K562 (cell line): ENCODE measurements around the gene IL3RA. TPM values are rescaled to one million over a fixed set of nuclear protein-coding genes. Genes with fewer than 3 reads are reported as not detected.

ENCODE experiments used
- ATAC-seq: fragments of 200-7000 bp; cut with Tn5 transposase; 3 replicates; pipeline ENCODE4 v1.9.1; 2020; ENCODE audit warnings: moderate library complexity
- BruUV-seq: library from RNA; stranded (reverse); fragments of 400-500 nt; replicated peaks from 2 replicates; lab custom pipeline; 2021; lab: Mats Ljungman, UMichigan
- CTCF ChIA-PET: fragments of 300-600 bp; formaldehyde crosslinking; extraction: SDS; loops from one replicate; lab custom pipeline; 2021; ENCODE audit warnings: low intra/inter-chr PET ratio; lab: Yijun Ruan, JAX
- POLR2A ChIA-PET: fragments of 300-600, 350-650 bp; sonication (Branson Sonifier 250); formaldehyde crosslinking; extraction: SDS; loops from one replicate; lab custom pipeline; 2021; ENCODE audit warnings: antibody characterized with exemption, inconsistent platforms; lab: Yijun Ruan, JAX
- DNase-seq, 4 experiments: peaks; one replicate each; pipeline versions ENCODE4 v3.0.0 to v3.0.0-alpha.2; 2011 to 2018; ENCODE audit warnings: low spot score in 3 of 4, mixed read lengths in 3 of 4; ENCODE audit errors: extremely low read depth in 1 of 4
- FAIRE-seq: peaks from 2 replicates; lab custom pipeline; 2011; peaks lifted over from hg19 to GRCh38; lab: Jason Lieb, UNC
- H2AFZ ChIP-seq: 2 replicates; pipeline ENCODE4 v1.6.0; 2011; ENCODE audit warnings: low read depth, low read length, control low read depth, inconsistent platforms
- H3K27ac ChIP-seq: fragments of 200-600 bp; 3 replicates; pipeline ENCODE4 v1.8.0; 2011; ENCODE audit warnings: low read depth, mild to moderate bottlenecking, control low read depth, inconsistent platforms, low read length, moderate library complexity, mixed read lengths; ENCODE audit errors: extremely low read depth
- H3K27me3 ChIP-seq, 2 experiments: fragments of 300-600 bp in 1 of 2; 2 replicates in 1 of 2; 3 replicates in 1 of 2; pipeline versions ENCODE4 v1.6.0 to v1.8.0; 2011; ENCODE audit warnings: inconsistent platforms in 2 of 2, low read length in 2 of 2, mild to moderate bottlenecking in 1 of 2, mixed read lengths in 1 of 2, moderate library complexity in 1 of 2; ENCODE audit not compliant: control insufficient read depth in 2 of 2, insufficient read depth in 2 of 2
- H3K36me3 ChIP-seq: fragments of 300-600 bp; 3 replicates; pipeline ENCODE4 v1.8.0; 2011; ENCODE audit warnings: mild to moderate bottlenecking, low read length, inconsistent platforms; ENCODE audit not compliant: control insufficient read depth, insufficient read depth
- H3K4me1 ChIP-seq, 2 experiments: fragments of 200-600 bp in 1 of 2; replicated peaks in 1 of 2; 2 replicates in 1 of 2; 3 replicates in 1 of 2; pipeline versions ENCODE4 v1.5.1 to v1.8.0; 2011; ENCODE audit warnings: inconsistent platforms in 2 of 2, low read length in 2 of 2, mild to moderate bottlenecking in 1 of 2, mixed read lengths in 1 of 2, moderate library complexity in 1 of 2; ENCODE audit not compliant: control insufficient read depth in 2 of 2, insufficient read depth in 2 of 2
- H3K4me2 ChIP-seq: 2 replicates; pipeline ENCODE4 v1.6.1; 2011; ENCODE audit warnings: low read length, control low read depth, inconsistent platforms, mixed read lengths; ENCODE audit not compliant: insufficient read depth
- H3K4me3 ChIP-seq: fragments of 200-600 bp; sonication (generic), shearing (Covaris generic); 2 replicates; pipeline ENCODE4 v1.5.1; 2016; ENCODE audit warnings: control low read depth, inconsistent platforms
- H3K79me2 ChIP-seq: fragments of 200-600 bp; 3 replicates; pipeline ENCODE4 v1.8.0; 2011; ENCODE audit warnings: low read length, inconsistent platforms; ENCODE audit not compliant: control insufficient read depth, insufficient read depth
- H3K9ac ChIP-seq, 2 experiments: 2 replicates each; pipeline versions ENCODE4 v1.6.0 to v1.6.1; 2011; ENCODE audit warnings: low read depth in 2 of 2, low read length in 2 of 2, control low read depth in 1 of 2, inconsistent platforms in 1 of 2, mild to moderate bottlenecking in 1 of 2, mixed read lengths in 1 of 2; ENCODE audit not compliant: insufficient read depth in 1 of 2
- H3K9me1 ChIP-seq: one replicate; pipeline ENCODE4 v1.6.0; 2011; ENCODE audit warnings: inconsistent platforms, mild to moderate bottlenecking, low read length, moderate library complexity; ENCODE audit not compliant: control insufficient read depth, insufficient read depth
- H3K9me3 ChIP-seq: replicated peaks from 2 replicates; pipeline ENCODE4 v1.5.1; 2011; ENCODE audit warnings: low read depth, low read length, inconsistent platforms; ENCODE audit not compliant: control insufficient read depth, insufficient read depth
- H4K20me1 ChIP-seq: replicated peaks from 2 replicates; pipeline ENCODE4 v1.6.1; 2011; ENCODE audit warnings: low read length, inconsistent platforms, mixed read lengths; ENCODE audit not compliant: control insufficient read depth, insufficient read depth
- FOXM1 ChIP-seq, 2 experiments: fragments of 450-650 bp in 1 of 2; sonication (generic) in 1 of 2; formaldehyde crosslinking in 1 of 2; IDR thresholded peaks; 2 replicates each; pipeline versions ENCODE4 v1.6.1 to v1.9.0; 2017 to 2022; ENCODE audit warnings: low read depth in 2 of 2, mild to moderate bottlenecking in 2 of 2, missing genetic modification reagents in 1 of 2, moderate library complexity in 1 of 2
- NCOA1 ChIP-seq: fragments of 450-650 bp; IDR thresholded peaks from 2 replicates; pipeline ENCODE4 v1.6.1; 2016; ENCODE audit warnings: low read depth
- RBM17 ChIP-seq: fragments of 200-400 bp; formaldehyde crosslinking; IDR thresholded peaks from 2 replicates; pipeline ENCODE4 v1.6.1; 2017; ENCODE audit warnings: low read depth, mild to moderate bottlenecking, low read length, borderline replicate concordance
- RBM25 ChIP-seq: fragments of 200-400 bp; formaldehyde crosslinking; IDR thresholded peaks from 2 replicates; pipeline ENCODE4 v1.6.1; 2018; ENCODE audit warnings: low read length, low read depth, moderate library complexity; ENCODE audit not compliant: severe bottlenecking
- RFX7 ChIP-seq: fragments of 250-450 bp; sonication (Bioruptor Pico); IDR thresholded peaks from 2 replicates; pipeline ENCODE4 v1.5.1; 2021; ENCODE audit warnings: mild to moderate bottlenecking
- ZNF134 ChIP-seq: fragments of 250-450 bp; sonication (Bioruptor Pico); conservative IDR thresholded peaks from 2 replicates; pipeline ENCODE4 v1.4.0; 2020
- WGBS: fragments of 100-300 bp; shearing (Covaris generic); methylation state at CpG from one replicate; pipeline ENCODE4 v1.1.6; 2016; ENCODE audit warnings: low coverage, mixed read lengths; ENCODE audit not compliant: insufficient coverage; ENCODE audit errors: missing lambda C conversion rate; 5-methylcytosine and 5-hydroxymethylcytosine counted together
- in situ Hi-C: fragments of 300-500 bp; cut with MboI; formaldehyde crosslinking; loops from 4 replicates; pipeline ENCODE4 v1.15.0; 2018; ENCODE audit warnings: inconsistent platforms, mixed read lengths
- intact Hi-C: fragments of 100-400 bp; cut with micrococcal nuclease; formaldehyde crosslinking; loops from 2 replicates; pipeline ENCODE4 v1.14.2; 2022
- polyA plus RNA-seq, 8 experiments: library from polyadenylated mRNA; depleted of rRNA in 4 of 8; stranded (reverse) in 5 of 8; unstranded in 3 of 8; fragments of >200 nt; fragmentation: Nextera tagmentation in 2 of 8; fragmentation: Illumina TruSeq in 1 of 8; extraction: Ambion mirVana in 2 of 8; extraction: Trizol in 1 of 8; gene quantifications; 2 replicates each; pipeline versions ENCODE4 v1.2.1 to v1.2.3, GENCODE V29; 2011 to 2014; ENCODE audit warnings: inconsistent platforms in 1 of 8, missing spikeins in 1 of 8
- total RNA-seq, 7 experiments: library from RNA; depleted of rRNA in 6 of 7; stranded (reverse); fragments of >200 nt in 6 of 7; fragmentation: Illumina TruSeq in 2 of 7; extraction: Trizol in 2 of 7; gene quantifications; 2 replicates each; pipeline versions ENCODE4 v1.2.1 to v1.2.3, GENCODE V29; 2011 to 2021; ENCODE audit warnings: low replicate concordance in 1 of 7

IL3RA gene
- total and polyA plus RNA-seq, 9 of the 15 experiments (the other 6 are each of a cell fraction or from before 2014, with no cell fraction given), result not detected

DNA sequence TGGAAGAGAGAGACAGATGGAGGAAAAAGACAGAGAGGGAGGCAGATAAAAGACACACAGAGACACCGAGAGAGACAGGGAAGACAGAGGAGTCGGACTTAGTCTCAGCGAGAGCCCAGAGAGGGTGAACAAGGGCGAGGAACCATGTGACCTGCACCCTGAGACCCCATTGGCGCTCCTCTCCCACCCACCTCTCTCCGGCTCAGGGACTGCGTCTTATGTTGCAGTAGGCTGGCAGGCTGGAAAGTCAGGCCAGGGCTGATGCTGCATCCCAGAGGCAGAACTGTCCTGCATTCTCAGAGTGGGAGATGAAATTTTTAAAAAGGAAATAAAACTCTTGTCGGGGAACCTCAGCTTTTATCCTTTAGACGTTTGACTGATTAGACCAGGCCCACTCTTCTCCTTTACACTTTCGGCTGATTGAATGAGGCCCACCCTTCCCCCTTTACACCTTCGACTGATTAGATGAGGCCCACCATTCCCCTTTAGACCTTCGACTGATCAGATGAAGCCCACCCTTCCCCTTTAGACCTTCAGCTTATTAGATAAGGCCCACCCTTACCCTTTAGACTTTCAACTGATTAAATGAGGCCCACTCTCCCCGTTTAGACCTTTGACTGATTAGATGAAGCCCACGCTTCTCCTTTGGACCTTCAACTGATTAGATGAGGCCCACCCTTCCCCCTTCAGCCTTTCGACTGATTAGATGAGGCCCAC, 29.5 kb upstream of the IL3RA start:
- Histone ChIP-seq H3K27me3 (peaks cover 4 to 17% of the 10 kb centered on the region in 2 experiments; a peak in 4 of 5 replicates), H3K4me1 (no peaks in the 10 kb centered on the region), H2AFZ (no peak overlapping the region), H3K4me2 (no peak overlapping the region), H3K36me3 (no peaks in the 10 kb centered on the region), H3K9me1 (no peaks in the 10 kb centered on the region), H4K20me1 (no peaks in the 10 kb centered on the region), H3K9ac (no peak overlapping the region), H3K9me3 (no peaks in the 10 kb centered on the region), H3K79me2 (no peaks in the 10 kb centered on the region), H3K27ac (no peak overlapping the region), H3K4me3 (no peak overlapping the region)
- FAIRE-seq (no peak), ATAC-seq (no peak), DNase-seq (no peak)
- TF ChIP-seq RBM17, result no peak
- no peak for TF ChIP-seq RFX7 (CRISPR knock-in tag)
- TF ChIP-seq RBM25, result peak; percentile 17
- peak; percentile 43; the same call in 1 of the 2 replicates for TF ChIP-seq FOXM1 (IDR thresholded peaks at IDR 0.05; ENCODE audit: low read depth)
- TF ChIP-seq FOXM1 (CRISPR knock-in tag; IDR thresholded peaks at IDR 0.05; ENCODE audit: low read depth), result no peak
- TF ChIP-seq ZNF134 (CRISPR knock-in tag), result peak; percentile 96
- no peak for TF ChIP-seq NCOA1
- BruUV-seq, result no TSS peak
- in situ Hi-C loops, result loop anchor here (25.0 kb wide), 1 partner anchor 830 kb away; no protein-coding TSS in a partner anchor
- CTCF ChIA-PET, result no interaction called here
- POLR2A ChIA-PET, result no interaction called here
- 14% methylated on average over 12 of the region's 15 CpGs for WGBS
- intact Hi-C loops, result no loop called here
